Chondrocyte (in vitro differentiated cells): ENCODE results near the gene AOC2. TPM values are rescaled to one million over a fixed set of nuclear protein-coding genes. Genes with fewer than 3 reads are reported as not detected.
A peak's percentile ranks its signal among the peaks of the same experiment; 100 is the strongest.

Experiments used
- DNase-seq: peaks from one replicate; pipeline ENCODE4 v3.0.0; 2021; ENCODE audit warnings: mixed read lengths, low spot score
- H3K27ac Mint-ChIP-seq: one replicate; pipeline ENCODE4 v1.8.0; 2021; ENCODE audit warnings: mild to moderate bottlenecking, moderate library complexity, mixed read lengths; ENCODE audit not compliant: unreplicated experiment
- H3K27me3 Mint-ChIP-seq: 2 replicates; pipeline ENCODE4 v1.8.0; 2021; ENCODE audit warnings: low read depth, mixed read lengths
- H3K36me3 Mint-ChIP-seq: 2 replicates; pipeline ENCODE4 v1.8.0; 2021; ENCODE audit warnings: low read depth, mixed read lengths
- H3K4me1 Mint-ChIP-seq: 2 replicates; pipeline ENCODE4 v1.8.0; 2021; ENCODE audit warnings: low read depth, mild to moderate bottlenecking, mixed read lengths
- H3K4me3 Mint-ChIP-seq: one replicate; pipeline ENCODE4 v1.8.0; 2021; ENCODE audit warnings: mild to moderate bottlenecking, moderate library complexity, mixed read lengths; ENCODE audit not compliant: unreplicated experiment
- H3K9me3 Mint-ChIP-seq: 2 replicates; pipeline ENCODE4 v1.8.0; 2021; ENCODE audit warnings: low read depth, mixed read lengths
- CTCF ChIP-seq: fragments of 200-600 bp; sonication (generic); IDR thresholded peaks from 2 replicates; pipeline ENCODE4 v1.5.0; 2021; ENCODE audit warnings: antibody characterized with exemption, mild to moderate bottlenecking, moderate library complexity
- total RNA-seq: library from RNA; stranded (reverse); gene quantifications from 3 replicates; pipeline ENCODE4 v1.2.1, GENCODE V29; 2021

AOC2 gene
- total RNA-seq, 1 donor from 2014 or later: 1.4 TPM

- no peak overlapping the region for H3K4me3 Mint-ChIP-seq
- no peak for DNase-seq
- TF ChIP-seq CTCF: no peak
- H3K27me3 Mint-ChIP-seq: no peaks in the 10 kb centered on the region
- peaks cover 27% of the 10 kb centered on the region for H3K36me3 Mint-ChIP-seq
- H3K27ac Mint-ChIP-seq: no peak overlapping the region
- peaks cover 29% of the 10 kb centered on the region for H3K4me1 Mint-ChIP-seq
- no peaks in the 10 kb centered on the region for H3K9me3 Mint-ChIP-seq
Measured at GRCh38 chr17:42845556-42845917, 1.2 kb downstream of the AOC2 start.

- Mint-ChIP-seq H3K4me1 (peaks cover 34% of the 10 kb centered on the region), H3K36me3 (peaks cover 25% of the 10 kb centered on the region), H3K4me3 (no peak overlapping the region), H3K27me3 (no peaks in the 10 kb centered on the region), H3K9me3 (no peaks in the 10 kb centered on the region), H3K27ac (peak overlapping the region; percentile 70)
- no peak for TF ChIP-seq CTCF
- no peak for DNase-seq
Measured at GRCh38 chr17:42845918-42846593, 1.7 kb downstream of the AOC2 start.

- peak overlapping the region; percentile 70 for H3K27ac Mint-ChIP-seq
- H3K4me3 Mint-ChIP-seq: no peak overlapping the region
- no peaks in the 10 kb centered on the region for H3K9me3 Mint-ChIP-seq
- DNase-seq: no peak
- no peak for TF ChIP-seq CTCF
- H3K27me3 Mint-ChIP-seq: no peaks in the 10 kb centered on the region
- peaks cover 20% of the 10 kb centered on the region for H3K36me3 Mint-ChIP-seq
- H3K4me1 Mint-ChIP-seq: peaks cover 37% of the 10 kb centered on the region
Measured at GRCh38 chr17:42846594-42847280, 2.4 kb downstream of the AOC2 start.

GRCh38 chr17:42848093-42848492, 3.7 kb downstream of the AOC2 start:
- no peak for DNase-seq
- Mint-ChIP-seq H3K4me3 (no peak overlapping the region), H3K27ac (no peak overlapping the region), H3K36me3 (peaks cover 9% of the 10 kb centered on the region), H3K4me1 (peaks cover 37% of the 10 kb centered on the region), H3K27me3 (no peaks in the 10 kb centered on the region), H3K9me3 (no peaks in the 10 kb centered on the region)
- no peak for TF ChIP-seq CTCF

GRCh38 chr17:42849031-42849430, 4.7 kb downstream of the AOC2 start:
- H3K27ac Mint-ChIP-seq: no peak overlapping the region
- no peaks in the 10 kb centered on the region for H3K27me3 Mint-ChIP-seq

More at GRCh38 chr17:42849031-42849430, 4.7 kb downstream of the AOC2 start:
- Mint-ChIP-seq H3K4me1 (peaks cover 37% of the 10 kb centered on the region), H3K36me3 (peaks cover 9% of the 10 kb centered on the region), H3K4me3 (no peak overlapping the region), H3K9me3 (no peaks in the 10 kb centered on the region)
- DNase-seq: no peak
- TF ChIP-seq CTCF: no peak
